Stimulated activated naive CD4-positive, alpha-beta T cell treated with Interleukin-2 at 50 U/mL for 16 hours (primary cell): ENCODE measurements around the gene ASB16.

ENCODE experiments used
- DNase-seq: peaks from one replicate; lab custom pipeline; 2025; lab: John Stamatoyannopoulos, UW

Gene ASB16

DNA sequence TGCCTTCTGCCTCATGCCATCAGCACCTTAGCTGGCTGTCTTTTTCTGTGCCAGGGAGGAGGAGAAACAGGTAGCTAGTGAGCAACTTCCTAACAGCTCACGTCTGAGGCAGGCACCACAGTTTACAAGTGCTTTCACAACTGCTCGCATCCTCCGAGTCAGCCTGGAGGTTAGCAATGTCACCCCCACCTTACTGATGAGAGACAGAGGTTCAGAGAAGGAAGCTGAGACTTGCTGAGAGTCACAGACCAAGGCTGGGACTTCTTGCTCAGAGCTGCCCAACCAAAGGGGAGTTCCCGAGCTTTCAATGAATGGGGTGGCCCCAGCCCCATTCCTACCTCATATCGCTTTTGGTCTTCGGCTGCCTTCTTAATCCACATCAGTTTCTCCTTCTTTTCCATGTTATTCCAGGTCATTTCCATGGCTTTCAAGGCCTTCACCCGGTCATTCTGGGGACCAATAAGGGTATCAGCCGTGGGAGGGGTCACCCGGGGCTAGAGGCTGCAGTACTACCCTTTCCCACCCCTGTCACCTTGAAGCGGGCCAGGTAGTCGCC lies 39.4 kb downstream of the ASB16 start:
- peak; percentile 49 for DNase-seq

DNA sequence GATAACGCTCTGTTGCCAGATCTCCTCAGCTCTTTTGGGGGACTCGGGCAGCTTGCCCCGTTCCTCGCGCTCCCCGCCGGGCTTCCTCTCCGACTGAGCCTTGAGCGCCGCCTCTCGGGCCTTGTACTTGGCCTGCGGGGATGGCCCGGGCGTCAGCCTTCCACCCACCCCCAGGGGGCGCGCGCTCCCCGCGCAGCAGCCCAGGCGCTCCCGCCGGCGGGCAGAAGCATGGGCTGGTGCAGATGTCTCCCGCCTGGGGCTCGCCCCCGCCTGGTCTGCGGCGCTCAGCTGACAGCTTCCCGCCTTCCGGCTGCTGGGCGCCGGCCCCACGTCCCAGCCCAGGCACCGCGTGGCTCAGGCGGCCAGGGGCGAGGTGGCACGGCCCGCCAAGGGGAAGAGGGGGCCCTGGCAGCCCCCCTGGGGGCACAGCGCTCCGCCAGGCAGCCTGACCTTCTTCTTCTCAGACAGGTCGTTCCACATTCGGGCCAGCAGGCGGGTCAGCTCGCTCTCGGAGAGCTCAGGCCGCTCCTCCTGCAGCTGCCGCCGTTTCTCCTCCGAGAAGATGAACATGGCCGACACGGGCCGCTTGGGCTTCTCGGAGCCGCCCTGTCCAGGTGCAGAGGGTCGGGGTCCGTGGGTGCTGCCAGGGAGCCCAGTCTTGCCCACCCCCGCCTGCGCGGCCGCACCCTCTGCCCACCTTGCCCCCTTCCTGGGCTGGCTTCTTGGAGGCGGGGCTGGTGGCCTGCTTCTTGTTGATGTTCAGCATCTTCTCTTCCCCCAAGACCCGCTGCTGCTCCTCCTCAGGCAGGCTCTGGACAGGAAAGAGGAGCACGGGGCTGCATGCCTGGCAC lies 40.1 kb downstream of the ASB16 start:
- peak; percentile 85 for DNase-seq

DNA sequence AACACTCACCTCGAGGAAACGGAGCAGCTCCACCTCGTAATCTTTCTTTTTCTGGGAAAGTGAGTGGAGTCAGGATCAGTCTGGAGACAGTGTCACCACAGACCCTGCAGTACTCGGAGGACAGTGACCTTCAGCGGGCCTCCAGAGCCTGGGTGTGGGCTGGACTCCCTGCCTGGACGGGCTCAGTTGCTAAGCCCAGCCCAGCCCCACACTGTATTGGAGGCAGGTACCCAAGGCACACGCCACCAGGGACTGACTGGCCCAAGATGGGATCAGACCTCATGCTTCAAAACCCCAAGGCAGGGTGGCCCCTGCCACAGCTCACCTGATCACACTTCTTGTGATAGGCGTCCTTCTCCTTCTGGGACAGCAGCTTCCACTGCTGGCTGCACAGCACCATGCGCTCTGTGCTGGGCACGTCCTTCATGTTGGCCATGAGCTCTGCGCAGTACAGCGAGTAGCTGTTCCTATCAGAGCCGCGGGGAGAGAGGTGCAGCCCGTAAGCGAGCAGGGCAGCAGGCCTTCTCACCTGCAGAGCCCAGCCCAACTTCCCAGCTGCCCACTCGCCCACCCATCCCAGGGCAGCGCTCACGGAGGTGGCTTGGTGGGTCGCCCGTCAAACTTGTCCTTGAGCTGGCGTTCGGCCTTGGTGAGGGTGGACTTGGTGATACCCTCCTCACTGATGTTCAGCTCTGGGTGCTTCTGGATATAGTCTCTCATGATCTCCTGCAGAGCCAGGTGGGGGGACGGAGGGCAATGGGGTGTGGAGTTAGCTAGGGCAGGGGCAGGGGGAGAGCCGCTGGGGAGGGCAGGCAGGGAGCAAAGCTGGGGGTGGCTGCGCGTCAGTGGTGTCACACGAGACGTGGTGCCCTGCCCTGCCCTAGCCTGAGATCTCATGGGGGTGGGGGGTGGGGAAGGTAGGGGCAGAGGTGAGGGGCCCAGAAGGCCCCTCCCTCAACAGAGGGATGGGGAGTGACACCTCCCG lies 41.1 kb downstream of the ASB16 start:
- DNase-seq, result no peak

DNA sequence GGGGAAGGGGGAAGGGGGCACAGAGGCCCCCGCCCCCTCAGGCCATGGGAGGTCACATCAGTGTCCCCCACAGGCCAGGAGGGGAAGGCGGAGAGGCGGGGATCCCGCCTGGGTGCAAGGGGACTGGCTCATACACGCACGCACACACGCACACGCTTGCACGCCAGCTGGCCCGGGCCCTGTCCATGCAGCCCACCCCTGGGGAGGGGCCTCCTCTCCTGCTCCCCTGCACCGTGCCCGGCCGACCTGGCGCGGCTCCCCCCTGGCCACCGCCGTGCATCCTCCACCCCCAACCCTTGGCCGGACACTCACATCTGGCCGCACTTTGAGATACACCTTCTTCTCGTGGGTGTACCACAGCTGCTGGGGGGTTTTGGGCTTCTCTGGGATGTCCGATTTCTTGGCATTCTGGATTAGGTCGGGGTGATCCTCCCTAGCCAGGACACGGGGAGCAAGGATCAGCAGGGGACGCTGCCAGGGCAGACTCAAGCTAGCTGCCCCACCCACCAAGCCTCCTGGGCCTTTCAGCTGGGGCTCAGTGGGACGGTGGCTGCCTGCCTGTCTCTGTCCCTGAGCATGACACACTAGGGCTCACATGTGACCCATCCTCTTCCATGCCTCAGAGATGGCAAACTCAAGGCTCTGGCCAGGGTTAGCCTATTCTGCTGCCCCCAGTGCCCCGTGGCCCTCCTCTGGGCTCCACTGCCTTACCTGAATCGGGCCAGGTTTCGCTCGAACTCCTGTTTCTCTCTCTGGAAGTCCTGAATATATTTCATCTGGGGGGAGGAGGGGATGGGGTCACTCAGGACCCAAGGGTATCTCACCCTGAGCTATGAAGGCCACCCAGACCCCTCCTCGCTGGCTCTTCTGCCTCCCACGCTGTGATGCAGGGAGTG lies 42.3 kb downstream of the ASB16 start:
- DNase-seq, result no peak

DNA sequence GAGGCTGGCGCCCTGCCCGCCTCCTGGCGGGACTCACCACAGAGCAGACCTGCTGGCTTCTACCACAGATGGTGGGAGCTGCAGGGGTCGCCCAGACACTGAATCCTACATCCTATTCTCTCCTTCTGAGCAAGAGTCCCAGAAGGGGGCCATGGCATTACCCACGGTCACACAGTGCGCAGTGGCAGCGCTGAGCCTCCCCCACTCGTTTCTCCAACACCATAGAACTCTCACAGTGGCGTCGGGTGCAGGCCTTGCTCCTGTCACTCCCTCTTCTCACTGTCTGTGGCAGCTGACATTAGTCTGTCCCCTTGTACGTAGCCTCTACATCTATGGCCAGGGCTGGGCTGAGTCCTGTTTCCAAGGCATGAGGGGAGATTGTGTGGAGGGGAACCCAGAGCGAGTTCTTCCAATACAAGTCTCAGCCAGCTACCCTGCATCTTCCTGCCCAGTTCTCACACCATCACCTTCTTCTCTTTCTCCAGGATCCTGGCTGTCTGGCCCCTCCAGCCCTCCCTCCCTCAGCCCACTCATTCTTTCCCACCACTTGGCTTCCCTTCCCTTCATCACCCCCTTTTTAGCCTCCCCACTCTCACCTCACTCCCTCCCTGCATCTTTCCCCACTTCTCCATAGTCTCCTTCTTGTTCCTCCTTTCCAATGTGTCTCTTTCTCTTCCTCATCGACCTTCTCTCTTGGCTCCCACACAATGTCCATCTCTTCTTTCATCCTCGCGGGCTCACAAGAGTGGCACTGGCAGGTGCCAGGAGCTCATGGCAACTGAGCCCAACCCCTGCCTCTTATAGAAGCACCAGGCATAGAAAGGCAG lies 43.1 kb downstream of the ASB16 start:
- DNase-seq, result no peak

DNA sequence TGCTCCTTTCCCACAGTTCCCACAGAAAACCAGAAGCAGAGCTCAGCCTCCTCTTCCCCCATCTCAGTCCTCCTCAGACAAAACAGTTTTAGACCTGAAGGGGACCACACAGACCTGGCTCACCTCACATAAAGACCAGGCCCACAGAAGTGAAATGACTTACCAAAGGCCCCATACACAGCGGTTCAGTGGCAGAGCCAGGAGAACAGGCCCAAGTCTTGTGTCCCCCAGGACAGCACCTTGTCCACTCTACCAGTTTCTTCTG lies 43.7 kb downstream of the ASB16 start:
- no peak for DNase-seq

DNA sequence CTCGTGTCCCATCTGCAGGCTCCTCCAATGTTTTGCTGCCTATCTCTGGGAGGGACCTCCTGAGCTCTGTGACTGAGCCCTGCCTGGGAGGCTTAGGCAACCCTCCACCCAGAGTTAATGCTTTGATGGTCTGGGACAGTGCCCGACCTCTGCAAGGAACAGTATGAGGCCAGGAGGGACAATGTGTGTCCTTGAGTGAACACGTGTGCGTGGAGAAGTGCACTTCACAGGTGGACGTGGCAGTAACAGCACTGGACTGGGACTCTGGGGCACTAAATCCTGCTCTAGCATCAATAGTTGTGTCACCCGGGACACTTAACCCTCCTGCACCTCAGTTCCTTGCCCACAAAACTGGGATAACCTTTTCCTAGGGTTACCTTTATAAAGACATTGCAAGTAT lies 44.4 kb downstream of the ASB16 start:
- no peak for DNase-seq

DNA sequence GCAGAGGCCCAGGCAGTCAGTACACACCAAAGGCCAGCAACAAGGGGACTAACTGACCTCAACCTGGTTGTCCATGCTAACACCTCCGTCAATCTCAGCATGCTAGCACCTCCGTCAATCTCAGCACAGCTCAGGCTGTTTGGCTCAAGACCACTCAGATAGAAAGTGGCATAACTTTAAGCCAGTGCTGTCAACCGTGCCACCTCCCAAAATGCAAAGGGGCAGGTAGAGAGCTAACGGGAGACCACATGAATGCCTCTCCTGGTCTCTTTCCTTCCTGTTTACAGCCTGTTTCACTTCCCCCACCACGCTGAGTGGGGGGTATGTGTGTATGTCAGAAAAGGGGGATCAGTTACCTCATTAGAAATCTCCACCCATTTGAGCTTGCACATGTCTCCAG lies 45.7 kb downstream of the ASB16 start:
- no peak for DNase-seq

DNA sequence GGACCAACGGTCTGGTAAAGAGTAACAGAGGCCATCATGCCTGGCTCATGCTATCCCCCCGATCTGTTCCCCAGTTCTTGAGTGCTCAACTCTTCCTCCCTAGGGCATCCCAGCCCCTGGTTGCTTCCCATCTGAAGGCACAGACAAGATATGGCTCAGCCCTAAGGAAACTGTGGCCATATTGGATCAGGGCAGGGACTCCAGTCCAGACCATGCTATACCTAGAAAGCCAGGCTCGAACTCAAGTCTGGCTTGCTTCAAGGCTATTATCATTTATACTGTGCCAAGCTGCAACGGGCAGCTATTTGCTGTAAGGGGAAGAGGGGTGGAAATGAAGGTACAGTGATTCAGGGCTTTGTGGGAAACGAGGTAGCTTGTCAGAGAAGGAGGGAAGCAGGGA lies 46.2 kb downstream of the ASB16 start:
- no peak for DNase-seq

DNA sequence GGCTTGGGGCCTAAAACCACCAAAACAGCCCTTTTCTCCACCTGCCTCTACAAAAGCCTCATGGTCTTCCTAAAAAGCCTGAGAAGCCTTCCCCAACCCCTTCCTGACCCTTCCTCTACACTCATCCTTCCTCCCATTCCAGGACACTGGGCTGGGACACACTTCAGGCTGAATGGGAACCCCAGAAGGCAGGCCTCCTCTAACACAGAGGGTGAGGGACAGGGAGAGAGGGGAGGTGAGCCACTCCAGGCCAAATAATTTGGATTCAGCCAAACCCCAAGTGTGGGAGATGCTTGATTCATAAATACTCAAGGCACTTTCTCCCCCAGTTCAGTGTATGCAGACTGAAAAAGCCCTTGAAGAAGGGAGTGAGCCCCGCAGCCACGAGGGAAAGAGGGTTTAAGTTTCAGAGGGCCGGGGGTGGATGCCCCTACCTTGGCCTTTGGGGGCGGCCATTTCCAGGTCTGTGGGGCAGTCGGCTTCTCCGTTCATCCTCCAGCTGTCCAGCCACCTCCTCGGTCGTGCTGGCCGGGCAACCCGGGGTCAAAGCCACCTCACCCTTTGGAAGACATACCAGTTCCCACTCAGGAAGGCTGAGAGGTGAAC lies 47.3 kb downstream of the ASB16 start:
- peak; percentile 29 for DNase-seq

DNA sequence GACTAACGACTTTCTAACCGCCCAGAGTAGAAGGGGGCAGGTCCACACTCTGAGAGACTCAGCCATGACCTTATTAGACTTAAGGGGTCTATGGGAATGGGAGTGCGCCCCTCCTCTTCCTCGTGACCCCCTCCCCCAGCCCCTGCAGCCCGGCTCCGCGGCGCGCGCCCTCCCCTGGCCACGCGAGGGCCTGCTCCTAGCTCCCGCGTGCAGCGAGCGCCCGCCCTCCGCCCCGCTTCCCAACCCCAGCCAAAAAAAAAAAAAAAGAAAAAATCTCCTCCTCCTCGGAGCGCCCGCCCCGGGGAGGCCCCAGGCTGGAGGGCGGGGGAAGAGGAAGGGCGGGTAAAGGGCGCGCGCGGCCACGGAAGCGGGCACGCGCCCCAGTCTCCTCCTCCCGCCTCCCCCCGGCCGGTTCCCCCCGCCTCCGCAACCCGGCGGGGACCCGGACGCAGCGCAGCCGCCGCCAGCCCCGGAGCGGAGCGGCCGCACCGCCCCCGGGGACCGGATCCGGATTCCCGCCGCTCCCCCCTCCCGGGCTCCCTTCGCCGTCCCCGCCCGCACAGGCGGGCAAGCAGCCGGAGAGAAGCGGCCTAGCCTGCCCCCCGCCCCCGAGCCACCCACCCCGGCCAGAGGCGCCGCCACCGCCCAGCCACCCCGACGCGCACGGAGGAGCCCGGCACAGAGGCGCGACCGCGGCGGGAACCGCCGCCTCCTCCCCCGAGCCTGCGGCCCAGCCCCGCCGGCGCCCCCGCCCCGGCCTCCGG lies 48.0 kb downstream of the ASB16 start:
- peak; percentile 78 for DNase-seq

DNA sequence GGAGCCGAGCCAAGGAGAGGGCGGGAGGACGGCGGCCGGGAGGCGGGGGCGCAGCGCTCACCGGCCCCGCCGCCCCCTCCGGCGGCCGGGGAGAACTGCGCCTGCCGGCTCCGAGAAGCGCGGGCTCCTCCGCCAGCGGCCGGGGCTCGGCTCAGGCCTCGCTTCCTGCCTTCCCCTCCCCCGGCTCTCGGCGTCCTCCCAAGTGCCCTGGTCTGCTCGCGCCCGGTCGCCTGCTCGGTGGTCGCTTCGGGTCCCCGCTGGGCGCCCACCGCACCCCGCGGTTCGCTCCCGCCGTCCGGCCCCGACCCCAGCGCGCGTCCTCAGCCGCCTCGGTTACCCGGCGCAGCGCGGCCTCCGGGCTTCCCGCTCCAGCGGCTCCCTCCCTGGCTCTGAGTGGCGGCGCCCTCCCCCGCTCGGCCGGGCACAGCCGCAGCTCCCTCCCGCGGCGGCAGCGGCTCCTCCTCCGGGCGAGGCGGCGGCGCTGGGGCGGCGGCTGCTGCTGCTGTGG lies 48.7 kb downstream of the ASB16 start:
- peak; percentile 64 for DNase-seq

DNA sequence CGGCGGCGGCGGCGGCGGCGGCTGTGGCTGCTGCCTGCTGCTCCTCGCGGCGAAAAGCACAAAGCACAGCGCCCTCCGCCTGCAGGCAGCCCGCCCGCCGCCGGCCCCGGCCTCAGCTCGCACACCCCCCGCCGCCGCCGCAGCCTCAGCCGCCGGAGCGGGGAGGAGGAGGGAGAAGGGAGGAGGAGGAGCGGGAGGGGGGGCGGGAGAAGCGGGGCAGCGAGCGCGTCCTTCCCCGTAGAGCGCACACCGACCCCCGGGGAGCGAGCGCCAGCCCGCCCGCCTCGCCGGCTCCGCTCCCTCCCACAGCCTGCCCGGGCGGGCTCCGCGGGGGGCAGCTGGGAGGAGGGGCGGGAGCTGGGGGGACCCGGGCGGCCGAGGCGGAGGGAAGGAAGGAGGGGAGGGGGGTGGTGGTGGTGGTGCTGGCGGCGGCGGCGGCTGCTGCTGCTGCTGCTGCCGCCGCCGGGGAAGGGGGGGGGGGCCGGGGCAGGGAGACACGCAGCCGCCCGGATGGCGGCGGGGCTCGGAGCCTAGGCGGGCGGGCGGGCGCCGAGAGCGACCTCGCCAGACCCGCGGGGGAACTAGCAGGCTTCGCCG lies 49.2 kb downstream of the ASB16 start, which contains the start of gene UBTF:
Gene UBTF, minus strand, starts transcription at position 60 of the 597 bp plus-strand sequence. CDS start 1,446 bp downstream, outside the sequence.
- DNase-seq, result peak; percentile 63

DNA sequence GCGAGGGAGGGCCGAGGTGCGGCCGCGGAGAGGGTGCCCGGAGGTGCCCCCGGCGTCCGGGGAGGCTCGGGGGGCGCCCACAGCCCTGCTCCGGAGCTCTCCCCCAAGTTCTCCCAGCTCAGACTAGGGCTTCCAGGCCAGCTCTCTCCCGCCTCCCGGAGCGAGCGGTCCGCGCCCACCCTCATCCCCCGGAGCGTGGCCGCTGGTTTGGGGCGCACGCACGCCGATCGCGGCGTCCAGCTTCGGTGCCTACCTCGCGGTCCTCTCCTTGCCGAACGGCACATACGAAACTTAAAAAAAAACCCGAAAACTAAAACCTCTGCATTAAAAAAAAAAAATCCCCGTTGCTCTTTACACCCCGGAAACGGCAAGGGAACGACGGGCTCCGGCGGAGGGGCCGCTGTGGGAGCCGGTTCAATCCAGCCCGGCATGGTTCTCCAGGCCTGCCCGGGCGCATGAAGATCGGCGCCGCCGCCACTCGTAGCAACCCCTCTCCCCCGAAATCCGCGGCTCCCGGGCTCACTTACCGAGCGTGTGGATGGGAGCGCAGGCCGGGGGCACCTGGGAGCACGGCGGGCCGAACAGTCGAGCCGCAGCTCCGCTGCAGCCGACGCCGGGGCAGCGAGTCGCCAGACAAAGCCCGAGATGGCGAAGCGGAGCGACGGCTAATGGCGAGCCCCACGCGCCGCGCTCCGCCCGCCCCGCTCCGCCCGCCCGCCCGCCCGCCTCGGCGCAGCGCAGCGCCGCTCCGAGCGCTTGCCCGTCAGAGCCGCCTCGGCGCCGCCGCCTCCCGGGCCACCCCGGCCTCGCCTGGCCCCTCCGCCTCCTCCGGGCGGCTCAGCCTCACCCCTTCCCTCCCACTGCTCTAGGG lies 49.9 kb downstream of the ASB16 start:
- DNase-seq, result peak; percentile 51

DNA sequence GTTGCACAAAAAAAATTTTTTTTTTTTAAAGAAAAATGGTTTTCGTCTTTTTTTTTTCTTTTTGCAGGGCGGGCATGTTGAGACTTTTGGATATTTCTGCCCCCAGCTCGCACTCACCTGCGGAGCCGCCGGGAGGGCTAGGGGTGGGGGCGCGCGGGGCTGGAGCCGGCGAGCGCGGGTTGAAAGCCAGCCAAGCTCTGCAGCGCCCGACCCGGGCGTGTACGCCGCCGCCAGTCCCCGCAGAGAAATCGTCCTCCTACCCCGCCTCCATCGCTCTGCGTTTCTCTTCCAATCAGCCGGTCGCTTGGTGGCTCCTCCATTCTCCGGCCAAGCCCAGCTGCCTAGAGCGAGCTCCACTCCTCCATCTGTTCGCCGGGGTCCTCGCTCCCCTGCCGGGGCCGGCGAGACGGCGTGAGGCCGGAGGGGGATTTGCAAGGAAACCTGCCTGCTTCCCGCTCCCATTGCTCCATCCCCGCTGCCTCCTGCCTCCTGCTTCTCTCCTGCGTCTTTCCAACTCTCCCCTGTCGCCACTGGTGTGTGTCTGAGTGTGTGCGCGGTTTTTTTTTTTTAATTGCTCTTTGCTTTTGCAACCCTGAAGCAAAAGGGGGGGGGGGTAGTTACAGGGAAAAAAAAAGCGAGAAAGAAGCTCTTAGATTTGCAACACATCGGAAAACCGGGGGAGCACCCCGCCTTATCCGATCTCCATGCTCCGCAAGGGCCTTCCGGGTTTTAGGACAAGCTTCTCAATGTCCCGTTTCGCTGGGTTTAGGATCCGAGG lies 50.8 kb downstream of the ASB16 start:
- DNase-seq, result peak; percentile 65

DNA sequence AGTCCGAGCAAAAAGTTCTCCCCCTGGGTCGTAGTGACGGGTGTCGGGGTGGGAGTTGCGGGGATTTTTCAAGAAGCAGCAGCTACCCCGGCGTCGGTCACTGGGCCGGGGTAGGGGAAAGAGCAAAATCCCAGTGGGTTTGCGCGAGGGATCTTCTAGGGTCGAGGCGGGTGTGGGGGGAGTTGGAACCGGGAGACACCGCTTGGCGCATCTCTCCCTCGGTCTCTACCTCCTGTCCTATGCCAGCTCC lies 51.3 kb downstream of the ASB16 start:
- no peak for DNase-seq

DNA sequence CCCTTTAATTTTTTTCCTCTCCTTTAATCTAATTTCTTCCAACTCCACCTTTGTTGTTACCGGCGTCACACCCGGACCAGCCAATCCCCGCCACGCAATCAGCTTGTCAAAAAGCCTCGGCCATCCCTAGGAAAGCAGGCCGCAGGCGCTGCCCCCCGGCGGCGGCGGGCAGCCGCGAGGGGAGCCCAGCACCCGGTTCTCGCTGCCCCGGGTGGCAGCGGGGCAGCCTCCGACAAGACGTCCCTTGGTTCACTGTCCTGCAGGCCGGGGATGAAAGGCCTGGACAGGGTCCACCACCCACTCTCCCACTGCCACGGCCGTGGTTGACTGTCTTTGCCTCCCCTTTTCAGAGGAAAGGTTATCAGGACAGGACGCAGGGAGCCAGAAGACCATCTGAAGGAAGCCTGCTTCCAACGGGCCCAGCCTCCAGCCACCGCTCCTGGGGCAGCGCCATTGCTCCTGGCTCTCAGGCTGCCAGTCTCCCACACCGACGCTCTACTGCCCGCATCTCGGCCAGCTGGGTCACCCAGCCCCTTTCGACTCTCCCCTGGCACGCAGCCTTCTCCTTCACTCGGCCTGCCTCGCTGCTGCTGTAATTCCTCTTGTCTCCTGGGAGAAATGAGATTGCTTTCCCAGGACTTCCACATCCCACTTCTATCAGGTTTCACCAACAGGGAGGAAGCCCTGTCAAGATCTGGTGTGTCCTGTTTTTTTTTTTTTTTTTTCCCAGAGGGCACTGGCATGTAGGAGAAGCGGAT lies 51.8 kb downstream of the ASB16 start:
- DNase-seq, result peak; percentile 31
